HCT116 (cell line): ENCODE data around the gene CPT1C.

Experiments used
- CBX3 ChIP-seq: IDR thresholded peaks from 2 replicates; pipeline ENCODE4 v1.6.1; 2012; ENCODE audit warnings: low read depth
- CEBPB ChIP-seq: IDR thresholded peaks from 2 replicates; pipeline ENCODE4 v1.6.1; 2012; ENCODE audit warnings: low read depth
- CTCF ChIP-seq, 3 experiments: fragments of 200-600 bp in 1 of 3; sonication (generic) in 1 of 3; IDR thresholded peaks in 2 of 3; conservative IDR thresholded peaks in 1 of 3; 2 replicates each; pipeline ENCODE4 v1.5.1; 2012 to 2017; ENCODE audit warnings: low read depth in 2 of 3, low read length in 2 of 3, antibody characterized with exemption in 1 of 3, borderline replicate concordance in 1 of 3, control low read depth in 1 of 3, mild to moderate bottlenecking in 1 of 3, mixed read lengths in 1 of 3, mixed run types in 1 of 3, moderate library complexity in 1 of 3; ENCODE audit not compliant: insufficient read depth in 1 of 3
- ELF1 ChIP-seq: IDR thresholded peaks from 2 replicates; pipeline ENCODE4 v1.6.1; 2012; ENCODE audit warnings: low read depth, borderline replicate concordance
- EZH2 ChIP-seq: fragments of 200-600 bp; sonication (generic); IDR thresholded peaks from 2 replicates; pipeline ENCODE4 v1.6.1; 2017; ENCODE audit warnings: antibody characterized with exemption, mixed run types
- EZH2phosphoT487 ChIP-seq: fragments of 200-600 bp; IDR thresholded peaks from 2 replicates; pipeline ENCODE4 v1.6.1; 2018; ENCODE audit warnings: antibody characterized with exemption, borderline replicate concordance
- JUND ChIP-seq: IDR thresholded peaks from 2 replicates; pipeline ENCODE4 v1.6.1; 2012
- POLR2A ChIP-seq: IDR thresholded peaks from 2 replicates; pipeline ENCODE4 v1.7.0; 2011; ENCODE audit warnings: borderline replicate concordance; ENCODE audit not compliant: insufficient read depth, insufficient read length; ENCODE audit errors: extremely low read depth
- POLR2AphosphoS5 ChIP-seq: IDR thresholded peaks from 2 replicates; pipeline ENCODE4 v1.6.1; 2011; ENCODE audit warnings: mild to moderate bottlenecking, low read depth, low read length, moderate library complexity
- SP1 ChIP-seq: IDR thresholded peaks from 2 replicates; pipeline ENCODE4 v1.6.1; 2012; ENCODE audit warnings: low read depth
- ZNF274 ChIP-seq: fragments of 200-500 bp; sonication (Bioruptor generic); IDR thresholded peaks from 2 replicates; pipeline ENCODE4 v1.6.1; 2014; ENCODE audit warnings: mild to moderate bottlenecking, low read depth, low read length, inconsistent platforms
- TF ChIP-seq, protein P1 (sequence below): IDR thresholded peaks from 2 replicates; pipeline ENCODE4 v1.6.1; 2012; ENCODE audit warnings: low read depth
- TF ChIP-seq, protein P2 (sequence below): IDR thresholded peaks from 2 replicates; pipeline ENCODE4 v1.6.1; 2012

- no peak for TF ChIP-seq POLR2A
- no peak for TF ChIP-seq EZH2
- no peak for TF ChIP-seq CTCF (IDR thresholded peaks at IDR 0.05 in 2 of 3, conservative IDR thresholded peaks at IDR 0.05 in 1 of 3; ENCODE audit: borderline replicate concordance in 1 of 3, insufficient read depth in 1 of 3, low read depth in 2 of 3, low read length in 2 of 3)
- TF ChIP-seq ELF1, result no peak
- TF ChIP-seq, protein P1, sequence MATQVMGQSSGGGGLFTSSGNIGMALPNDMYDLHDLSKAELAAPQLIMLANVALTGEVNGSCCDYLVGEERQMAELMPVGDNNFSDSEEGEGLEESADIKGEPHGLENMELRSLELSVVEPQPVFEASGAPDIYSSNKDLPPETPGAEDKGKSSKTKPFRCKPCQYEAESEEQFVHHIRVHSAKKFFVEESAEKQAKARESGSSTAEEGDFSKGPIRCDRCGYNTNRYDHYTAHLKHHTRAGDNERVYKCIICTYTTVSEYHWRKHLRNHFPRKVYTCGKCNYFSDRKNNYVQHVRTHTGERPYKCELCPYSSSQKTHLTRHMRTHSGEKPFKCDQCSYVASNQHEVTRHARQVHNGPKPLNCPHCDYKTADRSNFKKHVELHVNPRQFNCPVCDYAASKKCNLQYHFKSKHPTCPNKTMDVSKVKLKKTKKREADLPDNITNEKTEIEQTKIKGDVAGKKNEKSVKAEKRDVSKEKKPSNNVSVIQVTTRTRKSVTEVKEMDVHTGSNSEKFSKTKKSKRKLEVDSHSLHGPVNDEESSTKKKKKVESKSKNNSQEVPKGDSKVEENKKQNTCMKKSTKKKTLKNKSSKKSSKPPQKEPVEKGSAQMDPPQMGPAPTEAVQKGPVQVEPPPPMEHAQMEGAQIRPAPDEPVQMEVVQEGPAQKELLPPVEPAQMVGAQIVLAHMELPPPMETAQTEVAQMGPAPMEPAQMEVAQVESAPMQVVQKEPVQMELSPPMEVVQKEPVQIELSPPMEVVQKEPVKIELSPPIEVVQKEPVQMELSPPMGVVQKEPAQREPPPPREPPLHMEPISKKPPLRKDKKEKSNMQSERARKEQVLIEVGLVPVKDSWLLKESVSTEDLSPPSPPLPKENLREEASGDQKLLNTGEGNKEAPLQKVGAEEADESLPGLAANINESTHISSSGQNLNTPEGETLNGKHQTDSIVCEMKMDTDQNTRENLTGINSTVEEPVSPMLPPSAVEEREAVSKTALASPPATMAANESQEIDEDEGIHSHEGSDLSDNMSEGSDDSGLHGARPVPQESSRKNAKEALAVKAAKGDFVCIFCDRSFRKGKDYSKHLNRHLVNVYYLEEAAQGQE, result no peak
- no peak for TF ChIP-seq CBX3
- TF ChIP-seq POLR2AphosphoS5, result no peak
- no peak for TF ChIP-seq ZNF274
- no peak for TF ChIP-seq CEBPB
- TF ChIP-seq JUND, result no peak
- no peak for TF ChIP-seq SP1
- TF ChIP-seq, protein P2, sequence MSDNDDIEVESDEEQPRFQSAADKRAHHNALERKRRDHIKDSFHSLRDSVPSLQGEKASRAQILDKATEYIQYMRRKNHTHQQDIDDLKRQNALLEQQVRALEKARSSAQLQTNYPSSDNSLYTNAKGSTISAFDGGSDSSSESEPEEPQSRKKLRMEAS, result no peak
- no peak for TF ChIP-seq EZH2phosphoT487
Observed at GRCh38 chr19:49738268-49738667, 47.4 kb downstream of the CPT1C start.
